Mesendoderm (in vitro differentiated cells): Measurements from ENCODE around the gene CDC42BPA.
A peak's percentile ranks its signal among the peaks of the same experiment; 100 is the strongest.

Experiments used
- DNase-seq: peaks from one replicate; pipeline ENCODE4 v3.0.0; 2013
- H2AK5ac ChIP-seq: 2 replicates; pipeline ENCODE4 v1.6.1; 2013; ENCODE audit warnings: low read length, inconsistent platforms
- H2BK120ac ChIP-seq: 2 replicates; pipeline ENCODE4 v1.6.1; 2013; ENCODE audit warnings: low read depth, mild to moderate bottlenecking, low read length, moderate library complexity, mixed read lengths
- H2BK15ac ChIP-seq: replicated peaks from 2 replicates; pipeline ENCODE4 v1.6.1; 2013; ENCODE audit warnings: low read depth, mild to moderate bottlenecking, moderate library complexity
- H2BK5ac ChIP-seq: 2 replicates; pipeline ENCODE4 v1.6.1; 2013; ENCODE audit warnings: low read length, inconsistent platforms
- H3K18ac ChIP-seq: 2 replicates; pipeline ENCODE4 v1.6.1; 2013; ENCODE audit warnings: mild to moderate bottlenecking, low read length, mixed read lengths
- H3K23ac ChIP-seq: one replicate; pipeline ENCODE4 v1.6.1; 2013; ENCODE audit warnings: low read length
- H3K27ac ChIP-seq: 2 replicates; pipeline ENCODE4 v1.5.1; 2013; ENCODE audit warnings: low read depth, mild to moderate bottlenecking, inconsistent platforms, low read length, moderate library complexity
- H3K27me3 ChIP-seq: 2 replicates; pipeline ENCODE4 v1.6.1; 2013; ENCODE audit warnings: low read length, control low read depth, mild to moderate bottlenecking, inconsistent platforms; ENCODE audit not compliant: insufficient read depth, poor library complexity
- H3K36me3 ChIP-seq: 2 replicates; pipeline ENCODE4 v1.6.1; 2013; ENCODE audit warnings: low read length, inconsistent platforms; ENCODE audit not compliant: control insufficient read depth, insufficient read depth
- H3K4ac ChIP-seq: one replicate; pipeline ENCODE4 v1.6.1; 2013; ENCODE audit warnings: low read depth, mild to moderate bottlenecking, low read length, moderate library complexity
- H3K4me1 ChIP-seq: 2 replicates; pipeline ENCODE4 v1.6.1; 2013; ENCODE audit warnings: low read depth, low read length, inconsistent platforms; ENCODE audit not compliant: control insufficient read depth
- H3K4me2 ChIP-seq: 2 replicates; pipeline ENCODE4 v1.6.1; 2013; ENCODE audit warnings: low read length
- H3K4me3 ChIP-seq: 2 replicates; pipeline ENCODE4 v1.5.1; 2013; ENCODE audit warnings: mild to moderate bottlenecking, low read length
- H3K56ac ChIP-seq: one replicate; pipeline ENCODE4 v1.6.1; 2013; ENCODE audit warnings: low read length
- H3K79me1 ChIP-seq: 2 replicates; pipeline ENCODE4 v1.6.1; 2013; ENCODE audit warnings: low read length, inconsistent platforms
- H3K79me2 ChIP-seq: 2 replicates; pipeline ENCODE4 v1.6.1; 2013; ENCODE audit warnings: mild to moderate bottlenecking, low read length; ENCODE audit not compliant: control insufficient read depth, insufficient read depth
- H3K9ac ChIP-seq: 2 replicates; pipeline ENCODE4 v1.6.1; 2013; ENCODE audit warnings: low read length, inconsistent platforms
- H4K5ac ChIP-seq: one replicate; pipeline ENCODE4 v1.6.1; 2013; ENCODE audit warnings: low read length
- H4K8ac ChIP-seq: one replicate; pipeline ENCODE4 v1.6.1; 2013; ENCODE audit warnings: low read depth, mild to moderate bottlenecking, control low read depth, low read length, moderate library complexity
- WGBS: extraction: QIAGEN DNeasy Blood & Tissue Kit; methylation state at CpG from one replicate; pipeline ENCODE4 v1.1.7; 2013; ENCODE audit warnings: low lambda C conversion rate, missing lambda C conversion rate; ENCODE audit not compliant: insufficient coverage; ENCODE audit errors: extremely low coverage; 5-methylcytosine and 5-hydroxymethylcytosine counted together

Gene CDC42BPA

GRCh38 chr1:227317523-227318015 lies 723 bp downstream of the CDC42BPA start:
- no peaks in the 10 kb centered on the region for H3K4me1 ChIP-seq
- no peak overlapping the region for H2BK15ac ChIP-seq
- H2BK120ac ChIP-seq = peak overlapping the region; percentile 65
- H3K56ac ChIP-seq = peak overlapping the region; percentile 93
- H3K18ac ChIP-seq = peak overlapping the region; percentile 91
- H4K8ac ChIP-seq = peak overlapping the region; percentile 90
- H3K23ac ChIP-seq = no peak overlapping the region
- peaks cover 10% of the 10 kb centered on the region for H3K79me2 ChIP-seq
- peak overlapping the region; percentile 99 for H3K27ac ChIP-seq
- peak; percentile 92 for DNase-seq
- H3K9ac ChIP-seq = peak overlapping the region; percentile 82
- H3K4me2 ChIP-seq = peak overlapping the region; percentile 46
- no peak overlapping the region for H4K5ac ChIP-seq
- H3K4me3 ChIP-seq = peak overlapping the region; percentile 70
- no peak overlapping the region for H2BK5ac ChIP-seq
- no peaks in the 10 kb centered on the region for H3K79me1 ChIP-seq
- peak overlapping the region; percentile 97 for H3K4ac ChIP-seq
- WGBS = no CpG with 5 or more reads among the region's 30 CpGs
- H2AK5ac ChIP-seq = no peak overlapping the region
- no peaks in the 10 kb centered on the region for H3K36me3 ChIP-seq
- no peaks in the 10 kb centered on the region for H3K27me3 ChIP-seq

DNA sequence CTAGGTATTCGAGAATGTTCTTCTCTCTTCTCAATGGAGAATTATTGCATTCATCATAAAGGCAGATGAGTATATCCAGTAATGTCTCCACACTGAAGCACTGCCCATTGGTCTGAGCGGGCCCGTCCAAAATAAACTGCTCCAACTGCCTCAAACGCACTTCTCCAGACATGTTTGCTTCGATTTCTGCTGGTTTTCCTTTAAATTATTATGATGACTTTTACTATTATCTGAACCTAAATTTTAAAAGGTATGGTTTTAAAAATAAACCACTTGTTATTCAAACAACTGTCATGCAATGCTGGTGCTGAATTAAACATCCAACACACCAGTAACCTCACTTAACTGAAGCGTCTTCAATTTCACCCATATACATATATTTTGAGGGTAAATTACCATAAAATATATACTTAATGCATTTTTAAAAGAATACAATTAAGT lies 1.3 kb downstream of the CDC42BPA start:
- WGBS = no CpG with 5 or more reads among the region's 6 CpGs

DNA sequence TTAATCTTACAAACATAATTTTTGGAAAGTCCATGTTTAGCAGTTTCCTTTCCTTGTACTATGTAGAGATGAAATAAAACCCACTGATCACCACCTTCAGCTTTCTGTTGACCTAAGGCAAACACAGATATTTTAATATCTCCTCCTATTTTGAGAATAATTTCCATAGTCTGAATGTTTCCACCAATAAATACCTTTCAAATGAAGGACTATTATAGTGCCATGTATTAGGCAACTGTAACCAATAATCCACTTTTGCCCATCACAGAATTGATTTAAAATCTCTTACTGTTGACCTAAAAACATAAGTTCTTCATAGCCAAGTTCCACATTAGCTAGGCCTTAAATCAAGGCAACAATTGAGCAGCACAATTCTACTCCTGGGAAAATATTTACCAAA lies 1.8 kb downstream of the CDC42BPA start:
- H3K4ac ChIP-seq = no peak overlapping the region
- no peak overlapping the region for H3K56ac ChIP-seq
- no peaks in the 10 kb centered on the region for H3K27me3 ChIP-seq
- H4K8ac ChIP-seq = no peak overlapping the region
- H2AK5ac ChIP-seq = no peak overlapping the region
- no peak for DNase-seq
- no peak overlapping the region for H2BK5ac ChIP-seq
- no peak overlapping the region for H3K4me3 ChIP-seq
- peak overlapping the region; percentile 7 for H3K4me2 ChIP-seq
- H3K36me3 ChIP-seq = no peaks in the 10 kb centered on the region
- no peak overlapping the region for H2BK120ac ChIP-seq
- no peak overlapping the region for H2BK15ac ChIP-seq
- no peak overlapping the region for H3K23ac ChIP-seq
- H3K79me2 ChIP-seq = peaks cover 13% of the 10 kb centered on the region
- peak overlapping the region; percentile 3 for H3K9ac ChIP-seq
- H4K5ac ChIP-seq = no peak overlapping the region
- no peak overlapping the region for H3K27ac ChIP-seq
- no peaks in the 10 kb centered on the region for H3K79me1 ChIP-seq
- no peak overlapping the region for H3K18ac ChIP-seq
- no peaks in the 10 kb centered on the region for H3K4me1 ChIP-seq

More for the DNA sequence above, 1.3 kb downstream of the CDC42BPA start:
- Histone ChIP-seq H3K23ac (no peak overlapping the region), H2BK15ac (no peak overlapping the region), H2AK5ac (no peak overlapping the region), H3K79me1 (no peaks in the 10 kb centered on the region), H3K27me3 (no peaks in the 10 kb centered on the region), H3K4me3 (peak overlapping the region; percentile 59), H3K56ac (peak overlapping the region; percentile 54), H3K18ac (no peak overlapping the region), H3K4me1 (no peaks in the 10 kb centered on the region), H3K36me3 (no peaks in the 10 kb centered on the region), H3K4ac (no peak overlapping the region), H3K79me2 (peaks cover 13% of the 10 kb centered on the region), H4K8ac (no peak overlapping the region), H3K27ac (no peak overlapping the region), H2BK120ac (no peak overlapping the region), H4K5ac (no peak overlapping the region), H3K9ac (peak overlapping the region; percentile 65), H2BK5ac (no peak overlapping the region), H3K4me2 (peak overlapping the region; percentile 48)
- no peak for DNase-seq

- Histone ChIP-seq H2BK120ac (no peak overlapping the region), H3K23ac (no peak overlapping the region), H2BK15ac (no peak overlapping the region), H3K36me3 (no peaks in the 10 kb centered on the region), H3K4me3 (peak overlapping the region; percentile 29), H2BK5ac (no peak overlapping the region), H3K9ac (peak overlapping the region; percentile 14), H4K8ac (no peak overlapping the region), H3K4me1 (no peaks in the 10 kb centered on the region), H3K4ac (no peak overlapping the region), H4K5ac (no peak overlapping the region), H3K27me3 (no peaks in the 10 kb centered on the region), H3K18ac (no peak overlapping the region), H3K79me2 (peaks cover 17% of the 10 kb centered on the region), H3K56ac (no peak overlapping the region), H3K4me2 (peak overlapping the region; percentile 17), H3K27ac (no peak overlapping the region), H2AK5ac (no peak overlapping the region), H3K79me1 (peaks cover 2% of the 10 kb centered on the region)
- WGBS = no CpG with 5 or more reads among the region's 7 CpGs
- DNase-seq = peak; percentile 35
These were observed 2.5 kb downstream of the CDC42BPA start for GRCh38 chr1:227315629-227316346.

DNA sequence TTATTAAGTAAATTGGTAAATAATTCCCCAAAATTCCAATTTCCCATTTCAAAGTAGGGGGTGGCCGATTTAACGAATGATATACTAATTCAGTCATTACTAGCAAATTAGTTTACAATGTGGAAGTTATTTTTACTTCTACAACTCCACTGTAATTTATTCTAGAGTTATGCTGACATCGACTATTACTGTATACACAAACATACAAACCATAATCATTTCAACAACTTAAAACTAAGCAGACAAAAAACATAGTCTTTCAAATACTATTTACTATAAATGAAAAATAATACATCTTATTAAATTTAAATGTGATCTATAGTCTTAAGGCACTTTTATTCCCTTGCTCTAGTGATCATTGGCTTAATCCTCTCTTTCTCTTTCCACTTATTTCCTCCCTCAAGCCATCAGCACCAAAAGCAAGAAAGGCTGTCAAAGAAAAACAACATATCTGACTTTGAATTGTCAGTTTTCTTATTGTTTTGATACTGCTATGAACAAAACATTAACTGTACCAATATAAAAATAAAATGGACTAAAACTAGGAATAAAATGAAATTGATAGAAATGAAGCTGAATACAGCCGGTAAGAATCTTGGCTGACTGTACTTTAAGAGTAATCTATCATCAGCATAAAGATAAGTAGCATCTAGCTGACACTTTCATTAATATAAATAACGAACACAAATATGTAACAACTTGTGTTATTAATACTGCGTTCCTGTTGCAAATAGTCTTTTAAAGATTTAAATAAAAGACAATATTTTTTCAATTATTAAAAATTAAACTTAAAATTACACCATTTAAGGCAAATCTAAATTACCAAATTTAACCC lies 4.1 kb downstream of the CDC42BPA start:
- Histone ChIP-seq H2BK15ac (no peak overlapping the region), H3K4me1 (no peaks in the 10 kb centered on the region), H3K27ac (no peak overlapping the region), H3K79me1 (peaks cover 2% of the 10 kb centered on the region), H3K4ac (no peak overlapping the region), H3K9ac (no peak overlapping the region), H3K4me3 (no peak overlapping the region), H3K27me3 (no peaks in the 10 kb centered on the region), H3K56ac (no peak overlapping the region), H3K4me2 (no peak overlapping the region), H3K79me2 (peaks cover 22% of the 10 kb centered on the region), H2AK5ac (no peak overlapping the region), H3K18ac (no peak overlapping the region), H4K5ac (no peak overlapping the region), H3K23ac (no peak overlapping the region), H2BK5ac (no peak overlapping the region), H2BK120ac (no peak overlapping the region), H3K36me3 (no peaks in the 10 kb centered on the region), H4K8ac (no peak overlapping the region)
- no peak for DNase-seq
- 100% methylated on average over 2 of the region's 6 CpGs for WGBS
